ENCODE data around the gene ZNF385A. TPM values are rescaled to one million over a fixed set of nuclear protein-coding genes. Genes with fewer than 3 reads are reported as not detected.

ZNF385A gene
- total and polyA plus RNA-seq, 2 experiments from 2014 or later: 10.9 to 21.7 TPM

GRCh38 chr12:54409267-54409666 lies 24.7 kb upstream of the ZNF385A start (continued):
- TF ChIP-seq ZNF462 (CRISPR knock-in tag; IDR thresholded peaks at IDR 0.05) (no peak), STAT1 (IDR thresholded peaks at IDR 0.05; ENCODE audit: unreplicated experiment) (no peak), NANOG (IDR thresholded peaks at IDR 0.05; ENCODE audit: borderline replicate concordance) (no peak)

GRCh38 chr12:54407183-54407905 lies 22.8 kb upstream of the ZNF385A start:
- no peak overlapping the region for H2AFZ ChIP-seq
- H3K36me3 ChIP-seq (ENCODE audit: insufficient read depth): no peaks in the 10 kb centered on the region; the same call in 1 of the 2 replicates
- H3F3A ChIP-seq (replicated peaks; ENCODE audit: low read depth): no peaks in the 10 kb centered on the region
- no peaks in the 10 kb centered on the region; the same call in 1 of the 2 replicates for H4K20me1 ChIP-seq (replicated peaks; ENCODE audit: insufficient read depth)
- no peaks in the 10 kb centered on the region for H3K79me2 ChIP-seq (replicated peaks; ENCODE audit: insufficient read depth)
- peaks cover 8% of the 10 kb centered on the region for H3K27me3 Mint-ChIP-seq (ENCODE audit: insufficient read depth, low read depth, poor library complexity)
- H3K4me1 ChIP-seq (ENCODE audit: insufficient read depth): no peaks in the 10 kb centered on the region; the same call in 1 of the 2 replicates
- no peak overlapping the region for H3K4me2 ChIP-seq
- peaks cover 9% of the 10 kb centered on the region for H3K4me1 Mint-ChIP-seq
- no peak overlapping the region for H3K27ac Mint-ChIP-seq
- H3K4me3 ChIP-seq: no peak overlapping the region
- no peak for ATAC-seq
- H3K9me3 Mint-ChIP-seq: no peaks in the 10 kb centered on the region
- H3K9me2 ChIP-seq (ENCODE audit: insufficient read depth): no peaks in the 10 kb centered on the region
- no peak for DNase-seq (ENCODE audit: low spot score)
- H3K36me3 Mint-ChIP-seq (ENCODE audit: low read depth): peaks cover 41% of the 10 kb centered on the region
- H3K27ac ChIP-seq (ENCODE audit: low read depth): no peak overlapping the region
- H3K4me3 Mint-ChIP-seq: no peak overlapping the region
- H3K27me3 ChIP-seq (ENCODE audit: insufficient read depth): no peaks in the 10 kb centered on the region
- TF ChIP-seq STAT1 (IDR thresholded peaks at IDR 0.05; ENCODE audit: unreplicated experiment) (no peak), REST (IDR thresholded peaks at IDR 0.05; ENCODE audit: unreplicated experiment) (no peak), ZNF462 (CRISPR knock-in tag; IDR thresholded peaks at IDR 0.05) (no peak)
